GM23248 (cell line): ENCODE results near the gene LAIR2. TPM values are rescaled to one million over a fixed set of nuclear protein-coding genes. Genes with fewer than 3 reads are reported as not detected.
"Not testable (repeated sequence)": the region's sequence is repeated elsewhere in the genome, so short reads cannot be mapped to it uniquely, and the experiment has no call there.

Source experiments
- DNase-seq: peaks from one replicate; pipeline ENCODE4 v3.0.0-alpha.2; 2015
- H2AFZ ChIP-seq: fragments of 200-600 bp; sonication (generic); 2 replicates; pipeline ENCODE4 v1.6.1; 2016; ENCODE audit warnings: antibody characterized with exemption
- H3F3A ChIP-seq: fragments of 200-600 bp; sonication (generic); 2 replicates; pipeline ENCODE4 v1.6.1; 2016; ENCODE audit warnings: mild to moderate bottlenecking, antibody characterized with exemption, mixed run types; ENCODE audit not compliant: insufficient read depth
- H3K27ac ChIP-seq: fragments of 200-600 bp; sonication (generic); 2 replicates; pipeline ENCODE4 v1.5.1; 2016; ENCODE audit warnings: mild to moderate bottlenecking
- H3K27me3 ChIP-seq: fragments of 200-600 bp; sonication (generic); replicated peaks from 2 replicates; pipeline ENCODE4 v1.6.1; 2016; ENCODE audit warnings: mild to moderate bottlenecking; ENCODE audit not compliant: insufficient read depth
- H3K36me3 ChIP-seq: fragments of 200-600 bp; sonication (generic); 2 replicates; pipeline ENCODE4 v1.6.1; 2016; ENCODE audit warnings: low read depth, mild to moderate bottlenecking
- H3K4me1 ChIP-seq: fragments of 200-600 bp; sonication (generic); 2 replicates; pipeline ENCODE4 v1.6.1; 2016; ENCODE audit warnings: mild to moderate bottlenecking; ENCODE audit not compliant: insufficient read depth
- H3K4me2 ChIP-seq: fragments of 200-600 bp; sonication (generic); one replicate; pipeline ENCODE4 v1.6.1; 2016; ENCODE audit warnings: mild to moderate bottlenecking; ENCODE audit not compliant: unreplicated experiment
- H3K4me3 ChIP-seq: fragments of 200-600 bp; sonication (generic); 2 replicates; pipeline ENCODE4 v1.5.1; 2016; ENCODE audit warnings: mild to moderate bottlenecking
- H3K79me2 ChIP-seq: fragments of 200-600 bp; sonication (generic); 2 replicates; pipeline ENCODE4 v1.6.1; 2016; ENCODE audit warnings: mild to moderate bottlenecking; ENCODE audit not compliant: insufficient read depth
- H3K9ac ChIP-seq: fragments of 200-600 bp; sonication (generic); 2 replicates; pipeline ENCODE4 v1.6.1; 2016; ENCODE audit warnings: mild to moderate bottlenecking
- H3K9me2 ChIP-seq: fragments of 200-600 bp; sonication (generic); 2 replicates; pipeline ENCODE4 v1.6.1; 2016; ENCODE audit warnings: mixed run types, mild to moderate bottlenecking, moderate library complexity; ENCODE audit not compliant: insufficient read depth
- H3K9me3 ChIP-seq: fragments of 200-600 bp; sonication (generic); one replicate; pipeline ENCODE4 v1.6.1; 2017; ENCODE audit warnings: low read depth
- H4K20me1 ChIP-seq: fragments of 200-600 bp; sonication (generic); 2 replicates; pipeline ENCODE4 v1.6.0; 2016; ENCODE audit not compliant: insufficient read depth
- EZH2 ChIP-seq: fragments of 200-600 bp; sonication (generic); IDR thresholded peaks from 2 replicates; pipeline ENCODE4 v1.6.1; 2018; ENCODE audit warnings: antibody characterized with exemption, mild to moderate bottlenecking; ENCODE audit not compliant: insufficient read depth, poor library complexity, severe bottlenecking
- EZH2phosphoT487 ChIP-seq: fragments of 200-600 bp; sonication (generic); IDR thresholded peaks from 2 replicates; pipeline ENCODE4 v1.6.1; 2018; ENCODE audit warnings: antibody characterized with exemption, moderate library complexity, mild to moderate bottlenecking, low read depth; ENCODE audit not compliant: insufficient read depth
- WGBS, 2 experiments: methylation state at CpG; one replicate each; pipeline ENCODE4 v1.1.6; 2015 to 2017; ENCODE audit warnings: low lambda C conversion rate in 2 of 2, low coverage in 1 of 2; ENCODE audit errors: missing lambda C conversion rate in 2 of 2; 5-methylcytosine and 5-hydroxymethylcytosine counted together
- in situ Hi-C: fragments of 300-500 bp; cut with MboI; formaldehyde crosslinking; loops from 2 replicates; pipeline ENCODE4 v1.15.0; 2020
- polyA plus RNA-seq: library from polyadenylated mRNA; unstranded; fragments of >200 nt; fragmentation: Nextera tagmentation; extraction: Ambion mirVana; gene quantifications from 2 replicates; pipeline ENCODE4 v1.2.1, GENCODE V29; 2016
- total RNA-seq: library from RNA; depleted of rRNA; stranded (reverse); fragments of >200 nt; shearing (Covaris generic); gene quantifications from 2 replicates; pipeline ENCODE4 v1.2.3, GENCODE V29; 2014

Gene LAIR2
- total and polyA plus RNA-seq, 2 experiments from 2014 or later = not detected

- H3F3A ChIP-seq, H3K36me3 ChIP-seq, DNase-seq, H3K9me2 ChIP-seq, H3K4me1 ChIP-seq, H3K9ac ChIP-seq, H4K20me1 ChIP-seq, H3K27me3 ChIP-seq, H3K79me2 ChIP-seq, H2AFZ ChIP-seq, H3K27ac ChIP-seq, H3K9me3 ChIP-seq, H3K4me2 ChIP-seq, in situ Hi-C loops, H3K4me3 ChIP-seq: not testable (repeated sequence)
- whole genome bisulfite sequencing, 2 experiments = 37% methylated on average over 8 to 9 of the region's 9 CpGs
Measured at GRCh38 chr19:54498451-54498772, 4.2 kb upstream of the LAIR2 start.

GRCh38 chr19:54505542-54505941 lies 2.9 kb downstream of the LAIR2 start:
- H3K27me3 ChIP-seq, H3K9ac ChIP-seq, H3K79me2 ChIP-seq, H3K4me1 ChIP-seq, H3K9me3 ChIP-seq, H3K4me2 ChIP-seq, H4K20me1 ChIP-seq, H3K36me3 ChIP-seq, H3K4me3 ChIP-seq, H3K27ac ChIP-seq, DNase-seq, H3K9me2 ChIP-seq, H3F3A ChIP-seq, H2AFZ ChIP-seq, in situ Hi-C loops: not testable (repeated sequence)
- 45 to 55% methylated on average over 4 of the region's 4 CpGs for WGBS, 2 experiments

- no peaks in the 10 kb centered on the region for H3K9me3 ChIP-seq
- in situ Hi-C loops = no loop called here
- no peaks in the 10 kb centered on the region for H3K9me2 ChIP-seq
- no peak overlapping the region for H3K4me2 ChIP-seq
- H3K4me1 ChIP-seq = no peaks in the 10 kb centered on the region
- H3K79me2 ChIP-seq = no peaks in the 10 kb centered on the region
- no peaks in the 10 kb centered on the region for H4K20me1 ChIP-seq
- H3K27me3 ChIP-seq = no peaks in the 10 kb centered on the region
- H3F3A ChIP-seq = no peaks in the 10 kb centered on the region
- DNase-seq = no peak
- no peaks in the 10 kb centered on the region for H3K36me3 ChIP-seq
- H3K9ac ChIP-seq = no peak overlapping the region
- no peak overlapping the region for H3K27ac ChIP-seq
- 50 to 53% methylated on average over 10 of the region's 10 CpGs for WGBS, 2 experiments
- no peak overlapping the region for H2AFZ ChIP-seq
- H3K4me3 ChIP-seq = no peak overlapping the region
- TF ChIP-seq EZH2phosphoT487 = no peak
Measured at GRCh38 chr19:54506079-54506478, 3.4 kb downstream of the LAIR2 start.

GRCh38 chr19:54507038-54507717 lies 4.5 kb downstream of the LAIR2 start:
- H3K36me3 ChIP-seq, H3K27ac ChIP-seq, H3K9ac ChIP-seq, DNase-seq, H2AFZ ChIP-seq, H3K27me3 ChIP-seq, H3K4me2 ChIP-seq, H3K9me2 ChIP-seq, H3F3A ChIP-seq, H3K4me1 ChIP-seq, H3K9me3 ChIP-seq, H4K20me1 ChIP-seq, in situ Hi-C loops, H3K79me2 ChIP-seq, H3K4me3 ChIP-seq: not testable (repeated sequence)
- WGBS, 2 experiments = 33 to 43% methylated on average over 9 to 13 of the region's 15 CpGs

- in situ Hi-C loops = no loop called here
- H3K9ac ChIP-seq = no peak overlapping the region
- no peak for TF ChIP-seq EZH2
- no peak for TF ChIP-seq EZH2phosphoT487
- H3K9me3 ChIP-seq = no peaks in the 10 kb centered on the region
- no peaks in the 10 kb centered on the region for H3K27me3 ChIP-seq
- H3K36me3 ChIP-seq = no peaks in the 10 kb centered on the region
- no peak overlapping the region for H3K27ac ChIP-seq
- no peaks in the 10 kb centered on the region for H3K4me1 ChIP-seq
- H3K79me2 ChIP-seq = no peaks in the 10 kb centered on the region
- 17 to 22% methylated on average over 12 of the region's 12 CpGs for WGBS, 2 experiments
- no peaks in the 10 kb centered on the region for H3F3A ChIP-seq
- no peaks in the 10 kb centered on the region for H3K9me2 ChIP-seq
- H2AFZ ChIP-seq = no peak overlapping the region
- H3K4me3 ChIP-seq = no peak overlapping the region
- no peak for DNase-seq
- no peak overlapping the region for H3K4me2 ChIP-seq
- H4K20me1 ChIP-seq = no peaks in the 10 kb centered on the region
Measured at GRCh38 chr19:54507824-54508223, 5.2 kb downstream of the LAIR2 start.

- H3K79me2 ChIP-seq, DNase-seq, H3K27ac ChIP-seq, H3K9me3 ChIP-seq, H3K4me3 ChIP-seq, H3K4me2 ChIP-seq, H3K36me3 ChIP-seq, in situ Hi-C loops, H3F3A ChIP-seq, H3K27me3 ChIP-seq, H3K4me1 ChIP-seq, H3K9me2 ChIP-seq, H3K9ac ChIP-seq, H4K20me1 ChIP-seq, H2AFZ ChIP-seq: not testable (repeated sequence)
- WGBS, 2 experiments = 16 to 42% methylated on average over 3 of the region's 3 CpGs
Measured at GRCh38 chr19:54508487-54508886, 5.9 kb downstream of the LAIR2 start.

- WGBS, 2 experiments = 36 to 51% methylated on average over 7 to 9 of the region's 21 CpGs
- H3K27ac ChIP-seq, H3K9me3 ChIP-seq, DNase-seq, H2AFZ ChIP-seq, H3K36me3 ChIP-seq, H3K4me2 ChIP-seq, H3K27me3 ChIP-seq, H4K20me1 ChIP-seq, H3K4me1 ChIP-seq, H3K79me2 ChIP-seq, H3F3A ChIP-seq, H3K9me2 ChIP-seq, H3K4me3 ChIP-seq, in situ Hi-C loops, H3K9ac ChIP-seq: not testable (repeated sequence)
Measured at GRCh38 chr19:54509200-54509940, 6.7 kb downstream of the LAIR2 start.
